AML-193 (cell line): ENCODE measurements around the gene CTBP2.
"Not testable (repeated sequence)": the region's sequence is repeated elsewhere in the genome, so short reads cannot be mapped to it uniquely, and the experiment has no call there.

Source experiments
- DNase-seq, 2 experiments: peaks; one replicate each; lab custom pipeline; 2025; lab: John Stamatoyannopoulos, UW

CTBP2 gene

DNA sequence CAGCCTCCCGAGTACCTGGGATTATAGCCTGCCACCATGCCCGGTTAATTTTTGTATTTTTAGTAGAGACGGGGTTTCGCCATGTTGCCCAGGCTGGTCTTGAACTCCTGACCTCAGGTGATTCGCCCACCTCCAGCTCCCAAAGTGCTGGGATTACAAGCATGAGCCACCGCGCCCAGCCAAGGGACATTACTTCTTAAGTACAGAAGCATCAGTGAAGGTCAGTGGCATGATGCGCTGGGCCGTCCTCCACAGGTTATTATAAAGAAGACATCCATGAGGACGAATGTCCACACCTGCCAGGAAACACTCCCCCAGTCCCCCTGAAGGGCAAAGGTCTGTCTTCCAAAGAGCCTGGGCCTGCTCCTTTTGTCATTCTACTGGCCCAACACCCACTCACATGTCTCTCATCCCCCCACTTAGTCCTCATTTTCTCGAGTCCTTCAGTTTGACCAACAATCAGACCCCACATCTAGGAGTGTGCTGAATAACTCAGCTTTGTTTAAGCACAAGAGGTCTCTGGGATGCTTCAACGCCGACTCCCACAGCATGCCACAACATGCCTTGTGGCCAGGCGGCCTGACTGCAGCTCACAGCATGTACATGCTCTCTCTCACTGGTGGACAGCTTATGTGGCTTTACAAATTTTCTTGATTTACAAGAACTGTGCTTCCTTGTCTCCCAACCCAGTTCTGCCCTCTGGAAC lies 73.0 kb downstream of the CTBP2 start:
- DNase-seq = no peak

DNA sequence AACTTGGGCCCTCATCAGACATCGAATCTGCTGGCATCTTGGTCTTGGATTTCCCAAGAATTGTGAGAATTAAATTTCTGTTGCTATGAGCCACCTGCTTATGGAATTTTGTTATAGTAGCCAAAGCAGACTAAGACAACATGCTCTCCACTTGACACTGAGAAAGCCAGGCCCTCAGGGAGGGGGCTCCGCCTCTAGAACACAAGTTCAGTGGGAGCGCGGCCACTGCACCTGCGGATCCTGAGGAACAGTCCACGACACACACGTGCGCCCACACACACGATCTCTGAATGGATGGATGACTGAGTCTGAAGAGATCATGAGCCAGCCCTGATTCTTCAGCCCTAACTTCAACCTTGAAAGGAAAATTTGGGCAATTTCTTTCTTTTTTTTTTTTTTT lies 73.7 kb downstream of the CTBP2 start:
- DNase-seq = no peak

DNA sequence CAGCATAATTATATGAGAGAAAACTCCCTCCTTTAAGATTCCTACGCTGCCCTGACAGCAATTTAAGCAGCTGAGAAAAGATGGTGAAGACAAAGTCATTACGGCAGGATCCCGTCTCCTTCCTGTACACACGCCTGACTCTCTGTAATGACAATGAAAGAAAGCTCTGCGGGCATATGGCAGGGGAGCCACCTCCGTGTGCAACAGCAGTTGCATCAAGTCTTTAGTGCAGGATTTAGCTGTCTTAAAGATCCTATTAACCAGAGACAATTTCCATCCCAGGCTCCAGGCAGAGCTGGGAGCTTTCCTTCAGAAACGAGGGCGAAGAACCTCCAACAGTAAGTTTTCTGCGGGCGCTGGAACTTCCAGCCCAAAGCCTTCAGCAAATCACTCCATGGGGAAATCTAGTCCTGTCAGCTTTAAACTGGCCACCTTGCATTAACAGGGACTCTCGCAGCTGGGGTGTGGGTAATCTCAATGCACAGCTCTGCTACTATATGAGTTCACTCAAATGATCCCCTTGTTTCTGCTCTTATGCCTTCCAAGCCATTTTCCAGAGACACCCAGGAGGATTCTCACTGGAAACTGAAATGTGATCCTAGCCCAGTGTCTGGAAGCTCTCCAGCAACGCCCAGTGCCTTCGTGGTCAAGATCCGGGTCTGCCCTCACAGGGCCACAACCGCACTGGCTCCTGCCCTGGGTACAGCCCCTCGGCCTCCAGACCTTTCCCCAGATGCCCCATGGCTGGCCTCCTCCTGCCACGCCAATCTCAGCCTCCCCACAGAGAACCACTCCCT lies 74.9 kb downstream of the CTBP2 start:
- DNase-seq = no peak

DNA sequence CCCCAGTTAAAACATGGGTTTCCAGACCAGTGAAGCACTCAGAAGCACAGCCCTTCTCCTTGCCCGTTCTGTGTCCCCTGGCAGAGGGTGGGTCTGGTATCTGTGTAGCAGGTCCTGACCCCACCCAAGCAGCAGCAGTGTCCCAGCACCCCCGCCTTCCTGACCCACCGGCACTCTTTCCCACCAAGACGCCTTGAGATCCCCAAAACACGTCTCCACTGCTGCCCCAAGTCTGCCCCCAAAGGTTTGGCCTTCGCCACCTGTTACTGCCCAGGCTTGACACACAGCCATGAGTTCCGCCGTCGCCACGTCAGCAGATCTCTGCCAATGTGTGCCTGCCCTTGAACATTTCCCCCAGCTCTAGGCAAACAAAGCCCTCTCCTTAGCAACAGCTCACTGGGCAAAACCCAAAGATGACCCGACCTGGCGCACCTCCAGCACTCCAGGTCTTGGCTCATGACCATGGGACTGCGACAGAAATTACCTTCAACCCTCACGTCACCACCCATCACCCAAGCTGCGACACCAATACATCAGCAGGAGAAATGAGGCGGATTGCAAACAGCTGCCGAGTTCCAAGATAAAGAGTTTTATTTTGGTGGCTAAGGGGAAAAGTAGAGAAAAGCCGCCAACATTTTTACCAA lies 75.6 kb downstream of the CTBP2 start:
- no peak for DNase-seq

DNA sequence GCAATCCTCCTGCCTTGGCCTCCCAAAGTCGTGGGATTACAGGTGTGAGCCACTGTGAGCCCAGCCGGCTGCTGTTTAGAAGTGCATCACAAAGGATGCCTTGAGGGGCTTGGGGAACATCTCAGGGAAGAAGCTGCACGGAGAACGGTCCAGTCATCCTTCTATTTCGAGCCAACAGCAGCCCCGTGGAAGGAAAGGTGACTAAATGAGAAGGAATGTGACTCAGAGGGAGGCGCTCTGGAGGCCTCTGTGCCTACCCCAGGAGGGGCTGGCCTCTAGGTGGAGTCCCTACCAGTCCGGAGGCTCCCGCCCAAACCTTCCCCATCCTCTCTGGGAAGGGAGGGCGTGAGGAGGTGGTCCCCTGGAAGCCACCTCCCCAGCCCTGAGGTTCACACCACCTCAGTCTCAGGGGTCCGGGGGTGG lies 76.2 kb downstream of the CTBP2 start:
- DNase-seq = no peak

DNA sequence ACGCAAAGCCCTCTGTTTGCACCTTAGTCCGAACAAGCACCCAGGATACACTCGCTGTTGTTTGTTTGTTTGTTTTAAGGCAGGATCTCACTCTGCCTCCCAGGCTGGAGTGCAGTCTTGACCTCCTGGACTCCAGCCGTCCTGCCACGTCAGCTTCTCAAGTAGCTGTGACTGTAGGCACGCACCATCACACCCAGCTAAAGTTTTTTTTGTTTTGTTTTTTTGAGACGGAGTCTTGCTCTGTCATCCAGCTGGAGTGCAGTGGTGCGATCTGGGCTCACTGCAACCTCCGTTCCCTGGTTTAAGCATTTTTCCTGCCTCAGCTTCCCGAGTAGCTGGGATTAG lies 76.8 kb downstream of the CTBP2 start:
- no peak for DNase-seq

DNA sequence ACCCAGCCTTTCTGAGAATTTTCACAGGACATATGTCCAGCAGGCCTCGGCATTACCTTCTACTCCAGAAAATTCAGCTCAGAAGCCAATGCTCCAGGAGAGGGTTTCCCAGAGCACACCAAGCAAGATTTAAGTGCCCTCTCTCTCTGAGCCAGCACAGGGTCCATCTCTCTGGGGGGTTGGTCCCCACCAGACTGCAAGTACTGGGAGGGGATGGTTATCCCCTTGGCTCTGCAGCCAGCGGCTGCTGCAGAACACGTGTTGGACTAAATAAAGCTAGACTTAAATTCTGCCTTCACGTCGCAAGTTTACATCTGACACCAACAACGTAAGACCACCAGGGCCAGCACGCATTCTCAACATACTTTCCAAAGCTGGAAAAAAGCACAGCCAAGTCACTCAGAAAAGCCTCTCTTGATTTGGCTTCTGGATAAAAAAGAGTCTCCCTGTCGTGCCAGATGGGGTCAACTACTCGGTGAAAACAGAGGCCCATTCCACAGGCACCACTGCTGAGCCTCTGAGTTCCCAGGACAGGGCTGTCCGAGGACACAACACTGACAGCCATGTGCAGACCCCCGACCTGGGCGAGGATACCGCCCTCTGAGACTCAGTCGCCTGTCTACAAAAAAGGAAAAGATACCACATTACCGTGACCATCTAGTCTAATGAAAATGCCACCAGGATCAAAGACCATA lies 77.3 kb downstream of the CTBP2 start:
- no peak for DNase-seq

DNA sequence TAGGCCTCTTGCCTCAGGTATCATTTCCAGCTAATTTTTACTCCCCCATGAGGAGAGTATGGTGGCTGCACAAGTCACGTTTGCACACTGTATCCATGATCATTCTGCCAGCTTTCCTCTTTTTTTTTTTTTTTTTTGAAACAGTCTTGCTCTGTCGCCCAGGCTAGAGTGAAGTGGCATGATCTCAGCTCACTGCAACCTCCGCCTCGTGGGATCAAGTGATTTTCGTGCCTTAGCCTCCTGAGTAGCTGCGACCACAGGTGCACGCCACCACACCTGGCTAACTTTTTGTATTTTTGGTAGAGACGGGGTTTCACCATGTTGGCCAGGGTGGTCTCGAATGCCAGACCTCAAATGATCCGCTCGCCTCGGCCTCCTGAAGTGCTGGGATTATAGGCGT lies 77.9 kb downstream of the CTBP2 start:
- DNase-seq = not testable (repeated sequence)

DNA sequence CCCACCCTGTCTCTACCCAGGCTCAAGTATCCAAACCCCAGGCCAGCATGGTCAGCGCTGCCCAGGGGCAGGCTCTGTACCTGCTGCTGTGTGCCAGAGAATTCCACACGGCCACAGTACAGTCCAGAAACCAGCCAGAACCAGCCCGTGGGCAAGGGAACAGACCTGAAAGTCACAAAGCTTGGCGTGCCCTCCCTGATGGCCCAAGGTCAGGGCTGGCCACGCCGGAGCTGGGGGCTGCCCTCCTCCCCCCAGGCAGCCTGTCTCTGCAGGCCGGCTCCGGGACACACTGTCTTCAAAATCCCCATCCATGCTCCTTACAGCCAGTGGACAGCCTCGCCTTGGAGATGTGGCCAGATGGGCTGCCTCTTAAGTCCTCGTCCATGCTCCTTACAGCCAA lies 78.4 kb downstream of the CTBP2 start:
- DNase-seq = no peak

DNA sequence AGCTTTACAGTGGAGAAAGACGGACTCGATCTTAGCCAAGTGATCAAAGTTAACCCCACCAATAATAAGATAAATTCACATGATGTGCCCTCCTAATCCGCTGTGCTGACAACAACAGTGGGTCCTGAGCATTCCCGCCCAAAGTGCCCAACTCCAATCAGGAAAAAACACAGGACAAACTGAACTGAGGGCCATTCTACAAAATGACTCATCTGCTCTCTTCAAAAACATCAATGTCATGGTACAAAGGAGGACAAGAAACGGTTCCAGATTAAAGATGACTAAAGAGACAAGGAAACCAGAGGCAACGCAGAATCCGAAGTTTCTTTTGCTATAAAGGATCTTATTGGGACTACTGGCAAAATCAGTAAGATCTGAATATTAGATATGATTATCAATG lies 79.4 kb downstream of the CTBP2 start:
- no peak for DNase-seq

DNA sequence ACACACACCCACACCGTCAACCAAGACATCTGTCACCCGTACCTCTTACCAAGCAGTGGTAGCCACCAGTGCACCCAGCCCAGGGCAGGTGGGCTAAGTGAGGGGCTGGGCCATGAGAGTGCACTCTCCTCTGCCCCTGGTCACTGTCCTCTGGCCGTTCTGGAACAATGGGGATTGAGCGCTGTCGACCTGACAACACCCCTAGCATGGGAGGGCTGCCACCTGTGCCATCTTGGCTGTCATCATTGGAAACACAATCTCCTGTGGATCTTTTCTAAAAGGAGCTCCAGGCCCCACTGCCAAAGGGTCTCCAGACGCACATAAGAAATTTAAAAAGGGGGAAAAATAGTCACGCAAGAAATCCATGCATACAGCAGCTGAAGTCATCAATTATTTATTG lies 80.1 kb downstream of the CTBP2 start:
- DNase-seq = no peak

DNA sequence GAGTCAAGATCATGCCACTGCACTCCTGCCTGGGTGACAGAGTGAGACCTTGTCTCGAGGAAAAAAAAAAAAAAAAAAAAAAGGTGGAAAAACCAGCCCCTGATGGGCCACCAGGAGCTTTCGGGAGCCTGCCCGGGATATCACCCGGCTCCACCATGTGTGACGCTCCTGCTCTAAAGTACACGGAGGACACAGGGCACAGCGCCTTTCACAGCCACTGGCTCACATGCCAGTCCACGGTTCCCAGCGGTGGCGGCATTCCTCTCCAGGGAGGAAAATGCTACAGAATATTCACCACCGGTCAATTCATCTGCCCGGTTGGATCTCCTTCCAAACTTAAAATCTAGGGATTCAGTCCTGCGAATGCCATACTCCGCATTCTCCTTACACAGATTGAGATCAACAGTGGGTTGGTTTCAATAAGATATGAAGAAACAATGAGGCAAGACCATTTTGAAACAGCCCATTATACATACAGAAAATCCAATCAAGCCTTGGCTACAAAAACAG lies 81.2 kb downstream of the CTBP2 start:
- no peak for DNase-seq

DNA sequence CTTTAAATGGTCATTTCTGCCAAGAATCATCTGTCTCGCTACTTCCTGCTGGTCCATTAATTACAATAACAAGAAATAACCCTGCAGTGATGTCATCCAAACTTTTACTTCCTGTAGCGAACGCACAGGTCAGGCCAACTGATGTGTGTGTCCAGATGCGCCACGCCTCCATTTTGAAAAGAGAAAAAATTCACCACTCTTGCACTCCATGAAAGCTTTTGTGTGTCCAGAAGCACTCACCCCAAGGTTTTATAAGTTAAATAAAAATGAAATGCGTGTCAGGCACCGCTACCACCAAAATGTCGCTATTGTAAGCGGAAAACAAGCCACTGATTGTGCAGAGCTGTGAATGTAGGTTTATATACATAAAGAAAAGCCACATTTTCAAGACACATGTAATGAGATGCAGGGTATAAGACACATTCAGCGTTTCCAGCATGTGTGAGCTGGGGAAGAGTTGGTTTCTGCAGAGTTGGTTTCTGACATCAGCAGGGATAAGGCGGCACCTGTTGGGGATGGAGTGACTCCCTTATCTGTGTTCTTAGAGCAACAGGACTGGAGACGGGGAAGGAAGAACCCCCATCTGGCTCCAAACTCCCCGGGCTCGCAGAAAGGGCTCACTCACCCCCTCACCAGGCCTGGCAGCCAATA lies 83.3 kb downstream of the CTBP2 start:
- DNase-seq = no peak

DNA sequence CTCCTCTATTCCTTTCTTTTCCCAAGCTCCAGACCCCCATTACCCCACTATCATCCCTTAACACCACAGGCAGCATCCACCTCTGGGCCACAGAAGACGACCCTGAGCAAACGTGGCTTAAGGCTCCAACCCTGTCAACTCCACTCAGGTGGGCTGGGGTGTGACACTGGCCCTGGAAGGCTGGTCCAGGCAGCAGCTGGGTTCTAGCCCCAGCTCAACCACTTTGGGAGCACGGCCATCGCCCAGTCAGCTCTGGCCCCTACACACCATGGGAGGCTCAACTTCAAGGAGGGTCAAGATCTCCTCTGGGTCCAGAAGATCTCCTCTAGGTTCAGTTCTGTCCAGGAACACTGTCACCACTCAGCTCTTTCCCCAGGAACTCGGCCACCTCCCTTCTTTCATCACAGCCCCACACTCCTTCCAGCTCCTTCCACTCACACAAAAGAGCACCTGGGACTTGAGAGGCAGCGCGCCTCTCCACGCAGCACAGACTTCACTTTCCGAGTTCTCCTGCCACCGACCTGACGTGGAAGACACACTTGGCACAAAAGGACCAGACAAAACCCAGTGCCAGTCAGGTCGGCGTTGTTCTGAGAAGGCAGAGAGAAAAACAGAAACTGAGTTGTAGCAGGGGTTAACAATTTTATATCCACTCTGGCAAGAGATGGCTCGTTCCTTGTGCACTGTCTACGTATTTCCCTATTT lies 84.1 kb downstream of the CTBP2 start:
- no peak for DNase-seq

DNA sequence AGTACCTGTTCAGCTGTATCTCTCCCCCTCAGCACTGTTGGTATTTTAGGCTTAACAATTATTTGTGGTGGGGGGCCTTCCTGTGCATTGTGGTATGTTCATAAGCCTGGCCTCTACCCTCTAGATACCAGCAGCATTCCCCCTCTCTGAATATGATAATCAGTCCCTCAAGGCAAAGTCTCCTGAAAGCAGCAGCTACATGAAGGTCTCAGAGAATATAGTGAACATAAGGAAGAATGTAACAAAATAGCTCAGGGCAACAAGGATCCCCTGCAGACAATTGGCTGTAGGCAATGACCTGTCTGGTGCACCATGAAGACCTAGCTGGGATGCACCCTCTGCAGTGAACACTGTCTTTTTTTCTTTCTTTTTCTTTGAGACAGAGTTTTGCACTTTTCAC lies 86.4 kb downstream of the CTBP2 start:
- DNase-seq = no peak

DNA sequence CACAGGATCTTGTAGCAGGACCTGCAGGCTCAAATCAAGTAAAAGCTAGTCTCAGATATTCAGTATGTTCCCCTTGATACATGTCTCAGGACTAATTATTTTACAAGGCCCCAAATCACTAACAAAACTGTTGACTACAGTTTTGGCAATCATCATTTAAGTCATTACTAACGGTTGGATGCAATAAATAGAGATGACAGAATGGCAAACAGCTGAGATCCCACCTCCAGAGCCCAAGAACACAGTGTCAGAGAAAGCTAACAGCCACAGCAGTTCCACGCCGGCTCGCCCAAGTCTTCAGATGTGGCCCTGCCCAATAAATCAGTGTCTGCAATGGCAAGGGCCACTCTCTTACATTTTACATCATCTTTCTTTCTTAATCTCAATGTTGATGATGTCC lies 87.6 kb downstream of the CTBP2 start:
- no peak for DNase-seq

DNA sequence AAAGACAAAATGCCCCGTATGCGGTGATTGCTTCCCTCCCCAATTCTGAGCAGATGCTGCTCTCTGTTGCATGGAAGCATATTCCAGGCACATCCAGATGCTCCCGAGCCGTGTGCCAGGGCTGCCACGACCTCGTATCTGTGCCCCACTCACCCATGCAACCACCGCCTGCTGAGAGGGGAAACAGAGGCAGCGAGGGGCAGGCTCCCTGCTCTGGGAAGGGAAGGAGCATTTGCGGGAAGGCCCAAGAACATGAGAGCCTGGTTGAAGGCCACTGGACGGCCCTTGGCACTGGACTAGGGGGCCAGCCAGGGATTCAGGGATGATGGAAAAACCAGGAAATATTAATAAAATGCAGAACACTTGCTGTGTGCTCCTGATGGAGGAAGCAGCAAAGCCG lies 89.4 kb downstream of the CTBP2 start:
- DNase-seq = no peak

DNA sequence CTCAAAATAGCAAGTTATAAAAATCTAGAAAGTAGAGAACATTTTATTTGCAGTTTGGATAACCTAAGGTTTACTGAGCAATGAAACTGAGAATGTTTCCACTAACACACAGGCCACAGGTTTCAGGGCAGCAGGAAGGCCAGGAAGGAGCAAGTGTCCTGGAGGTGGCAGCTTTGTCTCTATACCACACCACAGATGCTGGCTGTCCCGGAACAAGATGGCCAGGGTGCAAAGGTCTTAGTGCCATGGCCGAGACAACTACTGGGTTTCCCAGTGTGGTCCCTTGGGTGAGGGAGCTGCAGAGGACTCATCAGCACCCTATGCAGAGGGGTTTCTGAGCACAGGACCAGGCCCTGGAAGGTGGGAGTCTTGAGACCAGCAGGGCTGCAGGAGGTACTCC lies 92.0 kb downstream of the CTBP2 start:
- no peak for DNase-seq

DNA sequence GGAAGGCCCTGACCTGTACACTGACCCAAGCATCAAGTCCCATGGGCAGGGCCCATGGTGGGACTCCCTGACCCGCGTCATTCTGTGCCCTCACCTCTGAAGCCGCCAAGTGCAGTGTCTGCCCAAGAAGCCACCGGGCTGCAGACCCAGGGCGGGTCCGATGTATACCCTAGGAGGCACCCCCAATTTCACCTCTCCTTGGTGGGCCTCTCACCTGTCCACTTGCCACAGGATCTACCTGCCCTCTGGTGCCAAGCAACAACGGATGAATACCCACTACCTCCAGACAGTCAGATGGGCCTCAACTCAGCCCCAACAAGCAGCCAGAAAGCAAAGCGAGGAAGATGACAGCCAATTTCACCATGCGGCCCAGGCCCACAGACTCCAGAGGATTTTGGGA lies 92.6 kb downstream of the CTBP2 start:
- no peak for DNase-seq

DNA sequence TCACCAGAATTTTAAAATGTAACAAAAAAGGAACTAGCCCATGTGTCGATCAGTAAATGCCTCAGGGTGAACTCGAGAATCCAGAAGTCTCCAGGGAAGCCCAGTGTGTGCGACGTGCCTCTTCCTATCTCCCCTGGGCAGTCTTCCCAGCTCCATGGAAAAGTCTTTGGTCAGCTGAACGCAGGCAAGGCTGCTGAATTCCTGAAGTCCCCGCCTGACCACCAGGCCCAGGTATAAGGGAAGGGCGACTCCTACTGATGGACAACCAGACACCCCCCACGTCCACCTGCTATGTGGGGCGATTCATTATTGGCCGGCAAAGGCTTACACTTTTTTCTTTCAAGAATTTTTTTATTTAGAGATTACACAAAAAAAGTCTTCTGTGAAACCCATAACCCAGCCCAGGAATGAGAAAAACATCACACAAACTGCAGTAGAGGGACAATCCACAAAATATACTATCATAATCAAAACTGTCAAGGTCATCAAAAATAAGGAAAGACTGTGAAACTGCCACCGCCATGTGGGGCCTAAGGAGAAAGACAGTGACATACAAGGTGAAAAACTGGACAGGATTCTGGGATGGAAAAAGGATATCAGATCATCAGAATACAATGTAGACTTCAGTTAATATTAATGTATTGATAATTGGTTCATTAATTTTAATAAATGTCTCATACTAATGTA lies 93.5 kb downstream of the CTBP2 start:
- no peak for DNase-seq
